PC-9 (cell line): ENCODE results near the gene TLE3.

Experiments
- EZH2 ChIP-seq: fragments of 200-600 bp; sonication (generic); IDR thresholded peaks from 2 replicates; pipeline ENCODE4 v1.8.0; 2017; ENCODE audit warnings: antibody characterized with exemption, low read depth
- TF ChIP-seq, protein P1 (sequence below): fragments of 200-600 bp; sonication (generic); conservative IDR thresholded peaks from 2 replicates; pipeline ENCODE4 v1.6.1; 2017; ENCODE audit warnings: mixed run types, antibody characterized with exemption, mild to moderate bottlenecking, moderate library complexity

GRCh38 chr15:70039917-70040316 is 57.8 kb downstream of the TLE3 start:
- TF ChIP-seq, protein P1, sequence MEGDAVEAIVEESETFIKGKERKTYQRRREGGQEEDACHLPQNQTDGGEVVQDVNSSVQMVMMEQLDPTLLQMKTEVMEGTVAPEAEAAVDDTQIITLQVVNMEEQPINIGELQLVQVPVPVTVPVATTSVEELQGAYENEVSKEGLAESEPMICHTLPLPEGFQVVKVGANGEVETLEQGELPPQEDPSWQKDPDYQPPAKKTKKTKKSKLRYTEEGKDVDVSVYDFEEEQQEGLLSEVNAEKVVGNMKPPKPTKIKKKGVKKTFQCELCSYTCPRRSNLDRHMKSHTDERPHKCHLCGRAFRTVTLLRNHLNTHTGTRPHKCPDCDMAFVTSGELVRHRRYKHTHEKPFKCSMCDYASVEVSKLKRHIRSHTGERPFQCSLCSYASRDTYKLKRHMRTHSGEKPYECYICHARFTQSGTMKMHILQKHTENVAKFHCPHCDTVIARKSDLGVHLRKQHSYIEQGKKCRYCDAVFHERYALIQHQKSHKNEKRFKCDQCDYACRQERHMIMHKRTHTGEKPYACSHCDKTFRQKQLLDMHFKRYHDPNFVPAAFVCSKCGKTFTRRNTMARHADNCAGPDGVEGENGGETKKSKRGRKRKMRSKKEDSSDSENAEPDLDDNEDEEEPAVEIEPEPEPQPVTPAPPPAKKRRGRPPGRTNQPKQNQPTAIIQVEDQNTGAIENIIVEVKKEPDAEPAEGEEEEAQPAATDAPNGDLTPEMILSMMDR: no peak
- no peak for TF ChIP-seq EZH2
